Tongue (tissue), 2 donors: ENCODE data around the gene NBL1. TPM values are rescaled to one million over a fixed set of nuclear protein-coding genes. Genes with fewer than 3 reads are reported as not detected.
A peak's percentile ranks its signal among the peaks of the same experiment; 100 is the strongest.

Experiments
- DNase-seq: peaks from one replicate; pipeline ENCODE4 v3.0.0-alpha.2; 2015
- total RNA-seq: library from RNA; depleted of rRNA; stranded (reverse); fragments of >200 nt; gene quantifications from one replicate; pipeline ENCODE4 v1.2.3, GENCODE V29; 2014

Gene NBL1
- 29.5 TPM for total RNA-seq

DNA sequence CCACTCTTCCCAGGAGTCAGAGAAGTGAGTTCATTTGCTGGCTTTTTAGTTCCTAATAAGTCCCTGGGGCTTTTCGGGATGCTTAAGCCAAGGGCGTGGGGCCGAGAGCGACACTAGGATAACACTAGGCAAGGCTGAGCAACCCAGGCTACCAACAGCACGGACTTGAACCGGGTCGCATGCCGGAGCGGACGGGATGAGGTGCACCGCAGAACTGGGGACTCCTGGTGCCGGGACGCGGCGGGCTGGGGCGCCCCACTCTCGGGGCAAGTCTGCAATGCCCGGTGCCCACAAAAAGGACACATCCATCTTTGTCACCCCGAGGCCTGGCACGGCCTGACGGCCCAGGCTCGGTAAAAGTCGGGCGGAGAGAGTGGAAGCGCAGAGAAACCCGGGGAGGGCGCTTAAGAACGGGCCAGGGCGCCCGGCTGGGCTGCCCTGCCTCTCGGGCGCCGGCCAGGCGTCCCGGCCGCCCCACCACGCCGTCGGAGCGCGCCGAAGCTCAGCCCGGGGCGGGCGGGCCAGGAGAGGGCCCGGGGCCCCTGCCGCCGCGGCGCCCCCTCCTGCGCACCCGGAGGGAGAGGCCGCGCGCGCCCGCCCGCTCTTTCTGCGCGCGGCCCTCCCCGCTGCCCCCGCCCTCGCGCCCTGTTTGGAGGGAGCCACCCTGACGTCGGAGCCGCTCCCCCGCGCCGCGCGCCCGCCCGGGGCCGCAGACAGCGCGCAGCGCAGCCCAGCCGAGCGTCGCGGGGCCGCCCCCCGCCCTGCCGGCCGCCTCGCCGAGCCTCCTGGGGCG lies at the start of gene NBL1:
Gene NBL1, plus strand, starts transcription at position 710 of the 793 bp plus-strand sequence. CDS start 10,720 bp downstream, outside the sequence.
- DNase-seq, result peak; percentile 63

- DNase-seq, result peak; percentile 80
Observed at GRCh38 chr1:19596065-19596713, 47.9 kb upstream of the NBL1 start.

DNA sequence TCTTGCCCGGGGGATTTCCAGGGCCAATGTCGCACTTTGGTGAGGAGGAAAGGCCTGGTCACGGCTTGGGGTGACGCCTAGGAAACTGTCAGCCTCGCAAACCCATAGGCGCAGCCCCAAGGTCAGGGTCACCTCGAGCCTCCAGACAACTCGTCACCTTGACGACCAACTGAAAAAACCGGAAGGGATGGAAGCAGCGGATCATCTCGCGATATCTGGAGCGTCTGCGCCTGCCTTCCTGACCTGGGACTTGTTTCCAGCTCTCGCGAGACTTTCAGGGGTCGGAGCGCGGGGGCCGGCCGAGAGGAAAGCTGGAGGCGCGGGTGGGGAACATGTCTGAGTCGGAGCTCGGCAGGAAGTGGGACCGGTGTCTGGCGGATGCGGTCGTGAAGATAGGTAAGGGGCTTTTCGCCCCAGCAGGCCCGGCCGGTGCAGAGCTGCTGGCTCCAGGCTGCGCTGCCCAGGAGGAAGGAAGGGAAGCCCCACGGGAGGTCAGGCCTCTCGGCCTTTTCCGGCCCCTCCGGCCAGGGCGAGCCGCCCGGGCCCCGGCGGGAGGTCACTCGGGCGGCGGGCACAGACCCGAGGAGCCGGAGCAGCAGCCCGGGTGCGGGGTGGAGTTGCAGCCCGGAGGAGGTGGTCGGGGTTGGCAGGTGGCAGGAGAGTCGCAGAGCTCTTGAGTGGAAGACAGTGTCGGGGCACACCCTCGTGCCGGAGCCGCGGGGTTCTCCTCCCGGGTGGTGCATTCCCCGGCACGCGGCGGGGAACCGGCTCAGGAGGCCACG lies 47.2 kb upstream of the NBL1 start:
- DNase-seq, result peak; percentile 99

GRCh38 chr1:19597496-19598309 lies 46.4 kb upstream of the NBL1 start:
- peak; percentile 60 for DNase-seq

DNA sequence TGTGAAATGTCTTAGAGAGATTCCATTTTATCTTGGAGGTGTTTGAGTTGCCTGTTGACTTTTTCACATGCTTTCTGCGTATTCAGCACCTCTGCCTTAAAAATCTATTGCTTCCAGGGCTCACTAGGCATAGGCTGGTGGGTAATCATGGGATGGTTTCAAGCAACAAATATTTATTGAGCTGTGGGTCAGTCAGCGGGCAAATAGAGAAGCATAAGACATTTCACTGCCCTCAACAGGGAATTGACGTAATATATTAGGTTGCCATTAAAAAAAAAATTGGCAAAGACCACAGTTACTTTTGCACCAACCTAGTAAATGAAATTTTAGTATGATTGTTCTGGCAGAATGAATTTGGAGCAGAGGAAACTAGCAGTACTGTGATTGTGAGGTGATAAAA lies 44.3 kb upstream of the NBL1 start:
- DNase-seq, result no peak

DNA sequence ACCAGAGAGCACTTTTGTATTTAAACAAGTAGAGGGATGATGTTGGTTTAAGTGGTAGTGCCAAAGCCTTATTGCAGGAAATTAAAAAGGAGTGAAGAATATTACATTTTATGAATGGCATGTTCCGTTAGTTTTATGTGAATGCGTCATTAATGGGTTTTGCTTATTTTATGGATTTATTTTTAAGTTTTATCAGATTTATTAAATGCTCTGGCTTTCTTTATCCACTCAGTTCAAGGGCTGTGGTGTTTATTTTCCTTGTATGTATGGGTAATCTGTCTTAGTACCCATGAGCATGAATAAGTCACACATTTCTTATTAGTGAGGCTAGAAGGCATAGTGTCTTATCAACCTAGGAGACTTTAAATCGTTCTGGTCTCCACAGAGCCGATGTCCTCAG lies 41.6 kb upstream of the NBL1 start:
- no peak for DNase-seq

- DNase-seq, result no peak
Observed at GRCh38 chr1:19605967-19606366, 38.1 kb upstream of the NBL1 start.

- DNase-seq, result no peak
Observed at GRCh38 chr1:19606817-19607642, 37.1 kb upstream of the NBL1 start.

- no peak for DNase-seq
Observed at GRCh38 chr1:19608232-19608631, 35.9 kb upstream of the NBL1 start.

GRCh38 chr1:19610282-19610981 lies 33.7 kb upstream of the NBL1 start:
- DNase-seq, result no peak

GRCh38 chr1:19612530-19612929 lies 31.6 kb upstream of the NBL1 start:
- DNase-seq, result no peak

DNA sequence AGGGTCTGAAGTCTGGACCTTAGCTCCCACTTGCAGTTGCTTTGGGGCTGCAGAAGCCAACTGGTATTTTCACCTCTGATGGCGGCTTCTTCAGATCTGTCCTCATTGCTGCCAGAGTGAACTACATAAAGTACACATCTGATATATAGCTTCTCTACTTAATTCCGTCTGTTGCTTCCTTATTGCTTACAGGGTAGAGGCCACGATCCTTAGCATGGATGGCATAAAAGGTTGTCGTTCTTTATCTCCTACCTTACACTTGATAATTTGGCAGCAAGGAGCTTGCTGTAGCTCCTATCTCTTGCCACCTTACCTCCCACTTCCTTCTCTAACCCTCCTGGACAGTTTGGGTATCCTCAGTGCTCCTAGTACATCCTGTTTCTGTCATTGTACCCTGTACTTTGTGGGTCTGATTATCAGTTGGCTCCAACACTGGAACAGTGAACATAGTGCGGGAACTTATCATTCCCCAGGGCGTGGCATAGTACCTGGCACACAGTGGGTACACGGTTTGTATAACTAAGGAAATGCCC lies 30.9 kb upstream of the NBL1 start:
- no peak for DNase-seq

- no peak for DNase-seq
Observed at GRCh38 chr1:19615438-19615837, 28.7 kb upstream of the NBL1 start.

GRCh38 chr1:19616489-19616888 lies 27.6 kb upstream of the NBL1 start:
- no peak for DNase-seq

DNA sequence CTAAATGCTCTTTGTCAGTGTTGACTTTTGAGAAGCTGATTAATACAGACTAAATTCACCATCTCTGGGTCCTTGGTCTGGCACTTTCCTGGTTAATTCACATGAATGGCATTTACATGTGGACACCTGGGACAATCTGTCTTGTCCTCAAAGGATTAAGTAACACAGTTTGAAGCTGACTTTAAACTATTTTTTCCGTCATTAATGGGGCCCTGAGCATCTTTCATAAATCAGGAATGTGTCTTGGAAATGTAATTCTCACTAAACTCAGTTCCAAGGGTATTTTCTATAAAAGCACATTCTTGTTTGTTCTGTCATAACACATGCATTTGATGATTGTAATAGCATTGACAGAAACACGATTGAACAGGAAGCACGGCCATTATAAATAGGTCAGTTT lies 26.7 kb upstream of the NBL1 start:
- no peak for DNase-seq

DNA sequence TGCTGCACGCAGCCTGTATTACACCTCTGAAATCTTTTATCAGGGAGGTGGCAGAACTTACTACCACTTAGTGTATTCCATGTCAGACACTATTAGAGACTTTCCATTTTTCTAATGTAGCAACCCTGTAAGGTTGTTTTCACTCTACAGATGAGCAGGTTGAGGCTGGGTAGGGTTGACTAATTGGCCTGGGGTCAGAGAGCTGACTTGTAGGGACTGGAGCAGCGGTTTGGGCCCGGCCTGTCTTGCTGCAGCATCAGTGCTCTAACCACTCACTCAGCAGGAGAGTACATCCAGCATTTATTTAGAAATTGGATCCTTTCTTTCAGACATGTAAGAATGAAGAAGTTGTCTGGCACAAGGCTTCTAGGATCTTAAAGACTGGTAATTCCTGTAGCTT lies 25.7 kb upstream of the NBL1 start:
- no peak for DNase-seq

DNA sequence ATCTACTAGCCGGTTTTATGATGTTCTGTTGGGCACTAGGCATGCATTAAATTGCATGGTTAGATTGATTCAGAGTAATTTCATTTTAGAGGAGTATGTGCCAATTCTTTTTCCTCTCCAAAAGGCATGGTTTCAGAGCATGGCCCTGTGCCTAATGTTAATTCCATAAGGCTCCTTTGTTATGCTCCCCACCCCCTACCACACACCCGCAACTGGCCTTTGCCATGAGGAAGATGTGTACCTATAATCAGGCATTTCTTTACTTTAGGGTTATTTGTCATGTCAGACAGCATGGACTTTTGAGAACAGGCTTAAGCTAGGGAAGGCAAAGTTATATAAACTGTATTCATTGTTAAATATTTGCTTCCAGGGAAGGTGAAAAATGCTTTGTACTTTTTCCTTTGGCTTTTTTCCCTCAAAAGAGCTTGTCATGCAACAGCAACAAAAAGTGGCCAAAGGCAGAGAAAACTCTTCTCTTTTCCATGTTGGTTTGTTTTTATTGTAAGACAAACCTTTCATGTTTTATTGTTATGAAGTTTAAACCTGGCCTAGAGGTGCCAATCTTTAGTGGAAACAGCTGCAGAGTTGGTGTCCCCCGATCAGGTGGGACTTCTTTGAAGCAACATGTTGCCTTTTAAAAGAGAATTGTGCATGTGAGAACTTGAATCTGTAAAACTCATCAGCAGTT lies 24.3 kb upstream of the NBL1 start:
- peak; percentile 52 for DNase-seq

- DNase-seq, result no peak
Observed at GRCh38 chr1:19620786-19621185, 23.3 kb upstream of the NBL1 start.

GRCh38 chr1:19621274-19621950 lies 22.7 kb upstream of the NBL1 start:
- no peak for DNase-seq
